ENCODE data around the gene CCDC24.

CCDC24 gene

GRCh38 chr1:43949678-43950077 lies 41.7 kb upstream of the CCDC24 start:
- Histone ChIP-seq H3K4me2 (peak overlapping the region in 2 of 11 experiments; percentile 78 to 98; a peak in 1 of 22 replicates), H3K27me3 (no peaks in the 10 kb centered on the region), H3K9me3 (replicated peaks in 1 of 11) (no peaks in the 10 kb centered on the region), H4K20me1 (peaks cover 12 to 77% (median 43%) of the 10 kb centered on the region in 11 experiments; a peak in 19 of 22 replicates), H3K27ac (no peak overlapping the region), H3K4me3 (no peak overlapping the region), H3K4me1 (peaks cover 33 to 52% (median 45%) of the 10 kb centered on the region in 10 experiments), H3K36me3 (peaks cover 12 to 43% (median 21%) of the 10 kb centered on the region in 11 experiments; a peak in 21 of 22 replicates), H3K9ac (no peak overlapping the region)
- TF ChIP-seq Cebpa-rat (IDR thresholded peaks at IDR 0.05), result no peak

- Histone ChIP-seq H4K20me1 (peaks cover 13 to 90% (median 49%) of the 10 kb centered on the region in 11 experiments; a peak in 20 of 22 replicates), H3K9ac (no peak overlapping the region), H3K4me3 (no peak overlapping the region), H3K27ac (no peak overlapping the region), H3K4me2 (peak overlapping the region in 2 of 11 experiments; percentile 6 to 11; a peak in 2 of 22 replicates), H3K9me3 (replicated peaks in 1 of 11) (no peaks in the 10 kb centered on the region), H3K36me3 (peaks cover 15 to 55% (median 28%) of the 10 kb centered on the region in 11 experiments; a peak in 21 of 22 replicates), H3K27me3 (no peaks in the 10 kb centered on the region), H3K4me1 (peaks cover 22 to 38% (median 32%) of the 10 kb centered on the region in 10 experiments)
- TF ChIP-seq Cebpa-rat (IDR thresholded peaks at IDR 0.05), result no peak
These were observed 40.1 kb upstream of the CCDC24 start for GRCh38 chr1:43951021-43951985.

- no peak overlapping the region for H3K4me3 ChIP-seq
- peaks cover 15 to 32% (median 24%) of the 10 kb centered on the region in 10 experiments for H3K4me1 ChIP-seq
- H3K27me3 ChIP-seq, result no peaks in the 10 kb centered on the region
- peaks cover 13 to 97% (median 48%) of the 10 kb centered on the region in 11 experiments; a peak in 20 of 22 replicates for H4K20me1 ChIP-seq
- peak overlapping the region in 1 of 11 experiments; percentile 9; a peak in 1 of 22 replicates for H3K9ac ChIP-seq
- no peaks in the 10 kb centered on the region for H3K9me3 ChIP-seq (replicated peaks in 1 of 11)
- no peak overlapping the region for H3K27ac ChIP-seq
- TF ChIP-seq Cebpa-rat (IDR thresholded peaks at IDR 0.05), result no peak
- H3K36me3 ChIP-seq, result peaks cover 31 to 70% (median 44%) of the 10 kb centered on the region in 11 experiments
- H3K4me2 ChIP-seq, result peak overlapping the region in 5 of 11 experiments; percentile 1 to 33 (median 12); a peak in 6 of 22 replicates
These were observed 38.6 kb upstream of the CCDC24 start for GRCh38 chr1:43952731-43953346.

- H4K20me1 ChIP-seq, result peaks cover 13 to 93% (median 43%) of the 10 kb centered on the region in 11 experiments; a peak in 20 of 22 replicates
- no peak overlapping the region for H3K27ac ChIP-seq
- no peak overlapping the region for H3K4me3 ChIP-seq
- 0 out of 22 replicates have a peak overlapping the region, but pooled peaks of 1 of the 11 experiments have one; percentile 9 for H3K9ac ChIP-seq
- H3K4me2 ChIP-seq, result peak overlapping the region in 4 of 11 experiments; percentile 6 to 33 (median 18); a peak in 3 of 22 replicates
- no peaks in the 10 kb centered on the region for H3K27me3 ChIP-seq
- peaks cover 10 to 26% (median 19%) of the 10 kb centered on the region in 10 experiments for H3K4me1 ChIP-seq
- no peaks in the 10 kb centered on the region for H3K9me3 ChIP-seq (replicated peaks in 1 of 11)
- TF ChIP-seq Cebpa-rat (IDR thresholded peaks at IDR 0.05), result no peak
- H3K36me3 ChIP-seq, result peaks cover 36 to 75% (median 49%) of the 10 kb centered on the region in 11 experiments
These were observed 38.0 kb upstream of the CCDC24 start for GRCh38 chr1:43953361-43953760.

- H3K9me3 ChIP-seq (replicated peaks in 1 of 11), result no peaks in the 10 kb centered on the region
- TF ChIP-seq Cebpa-rat (IDR thresholded peaks at IDR 0.05), result no peak
- H3K4me1 ChIP-seq, result peaks cover 3 to 20% (median 13%) of the 10 kb centered on the region in 10 experiments; a peak in 16 of 20 replicates
- H4K20me1 ChIP-seq, result peaks cover 13 to 87% (median 37%) of the 10 kb centered on the region in 11 experiments; a peak in 20 of 22 replicates
- H3K4me2 ChIP-seq, result no peak overlapping the region
- no peak overlapping the region for H3K9ac ChIP-seq
- H3K27ac ChIP-seq, result no peak overlapping the region
- no peak overlapping the region for H3K4me3 ChIP-seq
- H3K36me3 ChIP-seq, result peaks cover 43 to 77% (median 56%) of the 10 kb centered on the region in 11 experiments
- no peaks in the 10 kb centered on the region for H3K27me3 ChIP-seq
These were observed 37.4 kb upstream of the CCDC24 start for GRCh38 chr1:43954036-43954435.

DNA sequence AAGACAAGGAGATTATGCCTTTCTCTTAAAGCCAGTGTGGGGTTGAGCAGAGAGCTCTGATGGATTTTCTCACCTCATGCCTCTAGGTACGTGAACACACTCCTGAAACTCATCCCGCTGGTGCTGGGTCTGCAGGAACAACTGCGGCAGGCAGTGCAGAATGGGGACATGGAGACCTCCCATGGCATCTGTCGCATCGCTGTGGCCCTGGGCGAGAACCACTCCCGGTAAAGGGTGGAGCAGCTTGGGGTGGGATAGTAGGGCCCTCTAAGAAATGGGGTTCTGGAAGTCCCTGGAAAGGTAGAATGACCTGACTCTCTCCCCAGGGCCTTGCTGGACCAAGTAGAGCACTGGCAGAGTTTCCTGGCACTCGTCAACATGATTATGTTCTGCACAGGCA lies 35.2 kb upstream of the CCDC24 start:
- Histone ChIP-seq H3K27ac (no peak overlapping the region), H3K27me3 (no peaks in the 10 kb centered on the region), H3K4me1 (peaks cover 0 to 15% (median 9%) of the 10 kb centered on the region in 10 experiments; a peak in 12 of 20 replicates), H3K9ac (no peak overlapping the region), H3K4me2 (no peak overlapping the region), H3K36me3 (peaks cover 50 to 77% (median 58%) of the 10 kb centered on the region in 11 experiments), H3K4me3 (no peak overlapping the region), H3K9me3 (replicated peaks in 1 of 11) (no peaks in the 10 kb centered on the region), H4K20me1 (peaks cover 10 to 65% (median 32%) of the 10 kb centered on the region in 11 experiments; a peak in 20 of 22 replicates)
- no peak for TF ChIP-seq Cebpa-rat (IDR thresholded peaks at IDR 0.05)

- TF ChIP-seq Cebpa-rat (IDR thresholded peaks at IDR 0.05), result no peak
- no peak overlapping the region for H3K27ac ChIP-seq
- peaks cover 10 to 53% (median 29%) of the 10 kb centered on the region in 11 experiments; a peak in 20 of 22 replicates for H4K20me1 ChIP-seq
- no peaks in the 10 kb centered on the region for H3K27me3 ChIP-seq
- H3K9ac ChIP-seq, result no peak overlapping the region
- H3K36me3 ChIP-seq, result peaks cover 56 to 86% (median 69%) of the 10 kb centered on the region in 11 experiments
- no peaks in the 10 kb centered on the region for H3K9me3 ChIP-seq (replicated peaks in 1 of 11)
- peaks cover 0 to 14% (median 8%) of the 10 kb centered on the region in 10 experiments; a peak in 13 of 20 replicates for H3K4me1 ChIP-seq
- no peak overlapping the region for H3K4me2 ChIP-seq
- no peak overlapping the region for H3K4me3 ChIP-seq
These were observed 33.9 kb upstream of the CCDC24 start for GRCh38 chr1:43957407-43958040.

Measured in BLaER1 treated with 17β-estradiol and CSF1 and Interleukin-3, amounts not matched to agents 10 nM and 100 nM (cell line).